NCI-H1417 (cell line): ENCODE measurements around the gene BCAS4.

ENCODE experiments used
- DNase-seq, 3 experiments: peaks; one replicate each; lab custom pipeline; 2025; lab: John Stamatoyannopoulos, UW

BCAS4 gene

DNA sequence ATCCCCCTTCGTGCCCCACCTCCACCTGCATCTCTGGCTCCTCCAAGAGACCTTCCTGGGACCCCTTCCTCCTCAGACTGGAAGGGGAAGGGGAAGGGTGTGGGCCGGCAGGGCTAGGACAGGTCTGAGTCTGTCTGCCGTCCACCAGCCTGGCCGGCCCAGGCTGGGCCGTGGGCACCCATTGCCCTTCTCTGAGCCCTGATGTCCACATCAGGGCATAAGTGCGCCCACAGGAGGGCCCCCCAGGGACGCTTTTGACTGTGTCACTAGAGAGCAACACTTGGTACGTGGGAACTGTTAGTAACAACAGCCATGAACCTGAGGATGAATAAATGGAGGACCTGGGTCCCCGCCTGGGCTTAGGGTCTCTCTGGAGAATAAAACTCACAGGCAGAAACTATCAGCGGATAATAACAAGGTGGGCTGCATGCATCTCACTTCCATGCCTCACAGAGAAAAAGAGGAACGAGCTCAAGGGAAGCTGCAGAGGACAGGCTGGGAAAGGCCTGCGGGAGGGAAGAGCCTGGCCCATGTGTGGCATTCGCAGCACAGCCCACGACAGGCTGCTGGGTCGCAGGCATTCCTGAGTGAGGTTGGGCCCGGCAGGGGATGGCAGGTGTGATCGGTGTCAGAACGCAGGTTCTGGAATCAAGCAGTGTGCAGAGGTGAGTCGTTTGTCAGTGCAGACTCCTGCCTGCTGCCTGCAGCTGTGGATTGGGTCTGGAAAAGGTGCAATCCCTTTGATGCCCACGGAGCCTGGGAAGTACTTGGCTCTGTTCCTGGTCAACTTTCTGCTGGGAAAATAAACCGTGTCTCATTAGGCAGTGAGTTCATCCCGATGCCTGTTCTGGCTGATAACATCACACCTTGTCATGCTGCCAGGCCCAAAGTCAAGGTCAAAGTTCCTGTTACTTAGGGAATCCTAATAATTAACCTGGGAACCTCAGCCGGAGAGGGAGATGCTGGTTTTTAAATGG is 60.9 kb downstream of the BCAS4 start:
- DNase-seq, result no peak

DNA sequence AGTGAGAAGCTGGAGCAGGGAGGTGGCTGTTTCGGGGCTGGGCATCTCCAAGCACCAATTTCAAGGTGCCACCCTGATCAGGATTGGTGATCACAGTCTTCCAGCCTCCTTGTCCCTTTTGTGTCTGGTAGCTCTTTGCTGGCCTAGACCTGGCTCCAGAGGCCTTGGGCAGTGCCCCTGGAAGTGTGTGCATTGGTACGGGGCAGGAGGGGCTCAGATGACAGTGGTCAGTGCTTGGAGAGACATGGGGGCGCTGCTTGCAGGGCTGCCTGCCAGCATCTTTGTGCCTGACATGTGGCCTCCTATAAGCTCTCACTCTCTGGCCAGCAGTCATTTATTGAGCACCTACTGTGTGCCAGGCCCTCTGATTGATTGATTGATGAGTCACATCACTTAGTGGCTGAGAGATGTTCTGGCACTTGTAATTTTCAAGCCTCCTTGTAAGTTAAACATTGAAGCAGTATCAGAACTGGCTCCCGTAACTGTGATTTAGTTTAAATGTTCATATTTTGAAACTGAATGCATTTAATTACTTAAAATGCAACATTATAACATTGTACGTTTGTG is 61.7 kb downstream of the BCAS4 start:
- no peak for DNase-seq

DNA sequence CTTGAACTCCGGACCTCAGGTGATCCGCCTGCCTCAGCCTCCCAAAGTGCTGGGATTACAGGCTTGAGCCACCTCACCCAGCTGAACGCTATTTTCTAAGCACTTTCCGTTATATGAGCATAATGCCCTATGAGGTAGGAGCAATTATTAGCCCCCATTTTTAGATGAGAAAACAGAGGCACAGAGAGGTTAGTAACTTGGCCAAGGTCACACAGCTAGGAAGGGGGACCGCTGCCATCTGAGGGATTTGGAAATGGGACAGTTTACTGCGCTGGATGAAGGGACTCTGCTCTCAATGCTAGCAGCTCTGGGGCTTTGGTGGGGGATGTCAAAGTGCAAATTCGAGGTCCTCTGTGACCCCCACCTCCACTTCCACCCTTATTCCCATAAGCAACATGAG is 62.5 kb downstream of the BCAS4 start:
- no peak for DNase-seq

DNA sequence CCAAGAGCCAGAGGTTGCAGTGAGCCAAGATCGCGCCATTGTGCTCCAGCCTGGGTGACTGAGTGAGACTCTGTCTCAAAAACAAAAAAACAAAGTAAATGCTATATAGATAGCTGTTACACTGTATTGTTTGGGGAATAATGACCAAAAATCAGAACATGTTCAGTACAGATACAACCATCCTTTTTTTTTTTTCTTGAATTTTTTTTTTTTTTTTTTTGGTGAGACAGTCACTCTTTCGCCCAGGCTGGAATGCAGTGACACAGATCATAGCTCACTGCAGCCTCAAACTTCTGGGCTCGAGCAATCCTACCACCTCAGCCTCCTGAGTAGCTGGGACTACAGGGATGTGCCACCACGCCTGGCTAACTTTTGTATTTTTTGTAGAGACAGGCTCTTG is 63.7 kb downstream of the BCAS4 start:
- DNase-seq, result no peak

GRCh38 chr20:50859161-50859560 is 64.3 kb downstream of the BCAS4 start:
- DNase-seq, result no peak

GRCh38 chr20:50861012-50861411 is 66.2 kb downstream of the BCAS4 start:
- DNase-seq, result no peak

DNA sequence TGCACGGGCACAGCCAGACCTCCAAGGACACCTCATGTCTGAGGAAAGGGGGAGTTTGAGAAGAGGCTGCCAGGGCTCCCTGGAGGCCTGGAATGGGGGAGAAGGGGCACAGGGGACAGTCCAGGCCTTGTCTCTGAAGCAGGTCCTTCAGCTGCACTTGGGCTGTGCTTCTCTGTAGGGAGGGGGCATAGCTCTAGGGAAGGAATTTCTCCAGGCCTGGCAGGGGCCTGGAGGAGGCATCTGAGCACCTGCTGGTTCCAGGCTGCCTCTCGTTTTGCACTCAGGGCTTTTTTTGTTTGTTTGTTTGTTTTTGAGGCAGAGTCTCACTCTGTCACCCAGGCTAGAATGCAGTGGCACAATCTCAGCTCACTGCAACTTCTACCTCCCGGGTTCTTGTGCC is 67.7 kb downstream of the BCAS4 start:
- no peak for DNase-seq

DNA sequence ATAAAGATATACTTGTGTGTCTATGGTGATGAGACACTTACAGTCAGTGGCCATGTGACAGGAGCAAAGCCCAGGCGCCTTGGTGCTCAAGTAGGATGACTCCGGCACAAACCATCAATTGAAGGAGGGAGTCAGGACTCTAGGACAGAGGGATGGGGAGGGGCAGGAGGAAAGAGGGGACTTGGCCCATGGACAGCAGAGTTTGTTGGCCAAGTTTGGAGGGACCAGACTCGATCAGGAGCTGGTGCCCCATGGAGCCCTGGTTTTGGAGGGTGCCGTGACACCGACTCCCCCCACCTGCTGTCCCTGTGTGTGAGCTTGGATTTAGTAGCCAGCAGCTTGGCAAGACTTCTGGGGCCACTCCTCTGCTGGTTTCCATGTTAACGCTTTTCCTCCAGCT is 70.3 kb downstream of the BCAS4 start:
- no peak for DNase-seq

GRCh38 chr20:50865591-50865990 is 70.7 kb downstream of the BCAS4 start:
- no peak for DNase-seq

DNA sequence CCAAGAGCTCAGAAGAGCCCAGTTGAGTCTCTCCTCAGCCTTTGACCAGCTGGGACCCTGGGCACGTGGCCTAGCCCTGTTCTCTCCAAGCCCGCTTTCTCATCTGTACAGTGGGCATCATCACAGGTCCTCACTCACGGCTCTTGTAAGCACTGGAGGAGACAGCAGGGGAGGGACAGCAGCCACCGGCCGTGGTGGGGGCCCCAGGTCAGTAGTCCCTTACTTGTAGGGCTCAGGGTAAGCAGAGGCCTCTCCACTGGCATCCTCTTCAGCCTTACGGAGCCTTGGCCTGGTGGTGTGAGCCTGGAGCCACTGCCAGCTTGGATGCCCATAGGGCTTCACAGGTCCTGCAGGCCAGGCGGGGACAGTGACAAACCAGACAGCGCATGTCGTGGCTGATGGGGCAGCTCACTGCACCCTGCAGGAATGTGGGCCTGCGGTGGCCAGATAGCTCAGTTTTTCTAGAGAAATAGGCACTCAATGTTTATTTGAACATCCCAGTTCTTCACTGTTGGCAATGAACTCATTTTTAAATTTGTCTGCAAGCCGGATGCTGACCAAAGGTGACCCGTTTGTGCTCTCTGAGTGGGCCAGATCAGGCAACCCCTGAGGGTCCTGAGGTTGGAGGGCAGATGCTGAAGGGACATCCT is 71.3 kb downstream of the BCAS4 start:
- DNase-seq, result no peak

DNA sequence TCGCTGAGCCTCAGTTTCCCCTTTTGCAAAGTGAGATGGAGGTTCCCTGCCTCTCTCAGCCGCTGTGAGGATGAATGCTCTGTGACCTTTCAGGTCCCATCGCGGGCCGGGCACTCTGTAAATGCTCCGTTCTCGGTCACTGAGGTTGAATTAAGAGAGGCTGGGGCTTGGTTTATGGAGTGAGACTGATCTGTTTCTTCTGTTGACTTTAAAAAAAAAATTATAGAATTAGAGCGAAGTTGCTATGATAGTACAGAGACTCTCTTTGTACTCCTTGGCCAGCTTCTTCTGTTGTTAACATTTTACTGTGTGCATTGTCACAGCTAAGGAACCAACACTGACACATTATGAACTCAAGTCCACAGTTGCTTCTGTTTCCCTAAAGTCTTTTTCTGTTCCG is 72.0 kb downstream of the BCAS4 start:
- no peak for DNase-seq

- no peak for DNase-seq
Observed at GRCh38 chr20:50867805-50868204, 72.9 kb downstream of the BCAS4 start.

- DNase-seq, result no peak
Observed at GRCh38 chr20:50868509-50869495, 73.9 kb downstream of the BCAS4 start.

DNA sequence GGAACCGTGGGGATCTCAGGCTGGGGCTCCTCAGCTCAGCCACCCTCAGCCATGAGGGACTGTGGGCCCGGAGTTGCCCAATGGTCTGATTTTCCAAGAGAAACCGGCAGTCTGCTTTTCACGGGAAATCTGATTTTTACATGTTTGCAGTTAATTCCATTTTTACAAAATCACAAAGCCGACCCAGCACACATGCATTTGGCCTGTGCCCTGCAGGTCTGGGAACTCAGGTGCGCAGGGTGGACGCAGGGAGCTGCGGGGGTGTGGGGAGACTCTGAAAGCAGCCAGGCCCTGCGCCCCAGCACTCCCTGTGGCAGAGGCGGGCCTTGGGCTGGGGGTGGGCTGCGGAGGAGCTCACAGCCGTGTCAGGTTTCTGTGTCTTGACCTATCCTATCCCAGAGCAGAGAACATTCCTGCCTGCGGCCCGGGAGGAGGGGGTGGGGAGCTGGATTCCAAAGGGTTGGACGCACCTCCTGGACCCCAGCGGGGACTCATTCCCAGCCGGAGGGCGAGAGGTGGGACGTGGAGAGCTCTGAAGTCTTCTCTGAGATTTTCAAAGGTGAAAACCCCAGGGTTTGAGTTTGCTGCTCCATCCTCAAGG is 75.8 kb downstream of the BCAS4 start:
- no peak for DNase-seq

DNA sequence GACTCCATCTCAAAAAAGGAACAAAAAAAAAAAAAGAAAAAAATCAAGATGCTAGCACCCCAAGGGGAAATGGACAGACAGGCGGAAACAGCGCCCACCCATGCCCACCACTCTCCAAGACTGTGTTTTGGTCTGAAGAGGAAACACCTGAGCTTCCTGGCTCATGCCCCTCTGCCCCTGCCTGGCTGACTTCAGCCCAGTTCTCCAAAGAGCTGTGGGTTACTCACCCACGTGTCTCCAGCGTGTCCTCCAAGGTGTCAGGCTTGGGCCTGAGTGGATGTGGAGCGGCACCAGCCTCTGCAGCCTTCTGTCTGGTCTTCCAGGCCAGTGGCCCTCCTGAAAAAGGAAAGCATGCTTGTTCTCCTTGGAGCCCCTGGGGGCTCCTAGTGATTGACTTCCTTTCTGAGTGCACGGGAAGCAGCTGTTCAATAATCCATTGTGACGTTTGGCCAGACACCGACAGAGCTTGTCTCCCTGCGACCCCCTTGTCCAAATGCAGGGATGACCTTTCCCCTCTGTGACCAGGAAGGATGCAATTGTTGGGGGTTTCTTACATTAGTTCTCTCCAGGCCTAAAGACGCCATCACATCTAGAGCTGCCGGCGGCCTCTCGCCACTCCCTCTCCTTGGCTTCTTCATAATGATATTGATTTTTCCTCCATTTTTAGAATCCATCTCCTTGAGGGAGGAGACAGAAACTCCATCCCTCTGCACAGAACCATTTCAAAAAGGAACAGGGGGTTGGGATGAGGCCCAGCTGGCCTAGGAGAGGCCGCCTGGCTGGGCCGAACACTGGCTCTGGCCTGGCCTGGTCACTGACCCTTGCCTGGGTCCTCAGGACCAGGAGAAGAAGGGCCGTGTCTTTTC is 77.9 kb downstream of the BCAS4 start:
- DNase-seq, result no peak

DNA sequence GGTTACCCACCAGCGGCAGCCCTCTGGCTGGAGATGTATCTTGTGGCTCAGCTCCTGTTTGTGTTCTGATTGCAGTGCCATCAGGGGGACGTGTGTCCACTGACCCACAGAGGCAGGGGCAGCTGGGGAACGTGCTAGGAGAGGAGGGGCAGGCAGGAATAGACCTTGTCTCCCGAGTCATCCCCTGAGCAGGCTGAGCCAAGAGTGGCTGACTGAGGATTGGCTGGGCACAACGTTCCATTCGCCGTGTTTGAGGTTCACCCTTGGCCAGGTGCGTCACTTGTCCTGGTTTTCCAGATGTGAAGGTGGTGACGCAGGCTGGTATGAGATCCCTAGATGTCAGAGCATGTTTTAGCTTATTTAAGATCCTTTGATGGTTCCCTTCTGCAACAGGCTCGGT is 78.7 kb downstream of the BCAS4 start:
- DNase-seq, result no peak

GRCh38 chr20:50874111-50874757 is 79.4 kb downstream of the BCAS4 start:
- DNase-seq, result no peak

- no peak for DNase-seq
Observed at GRCh38 chr20:50874758-50875665, 80.2 kb downstream of the BCAS4 start.
